GM12874 (cell line): ENCODE data around the gene DCAF7.

Experiments used
- TF ChIP-seq, protein P1 (sequence below): IDR thresholded peaks from 2 replicates; pipeline ENCODE4 v1.5.1; 2011; ENCODE audit warnings: low read depth, mild to moderate bottlenecking, control low read depth, low read length, moderate library complexity; ENCODE audit not compliant: insufficient read depth

Gene DCAF7

DNA sequence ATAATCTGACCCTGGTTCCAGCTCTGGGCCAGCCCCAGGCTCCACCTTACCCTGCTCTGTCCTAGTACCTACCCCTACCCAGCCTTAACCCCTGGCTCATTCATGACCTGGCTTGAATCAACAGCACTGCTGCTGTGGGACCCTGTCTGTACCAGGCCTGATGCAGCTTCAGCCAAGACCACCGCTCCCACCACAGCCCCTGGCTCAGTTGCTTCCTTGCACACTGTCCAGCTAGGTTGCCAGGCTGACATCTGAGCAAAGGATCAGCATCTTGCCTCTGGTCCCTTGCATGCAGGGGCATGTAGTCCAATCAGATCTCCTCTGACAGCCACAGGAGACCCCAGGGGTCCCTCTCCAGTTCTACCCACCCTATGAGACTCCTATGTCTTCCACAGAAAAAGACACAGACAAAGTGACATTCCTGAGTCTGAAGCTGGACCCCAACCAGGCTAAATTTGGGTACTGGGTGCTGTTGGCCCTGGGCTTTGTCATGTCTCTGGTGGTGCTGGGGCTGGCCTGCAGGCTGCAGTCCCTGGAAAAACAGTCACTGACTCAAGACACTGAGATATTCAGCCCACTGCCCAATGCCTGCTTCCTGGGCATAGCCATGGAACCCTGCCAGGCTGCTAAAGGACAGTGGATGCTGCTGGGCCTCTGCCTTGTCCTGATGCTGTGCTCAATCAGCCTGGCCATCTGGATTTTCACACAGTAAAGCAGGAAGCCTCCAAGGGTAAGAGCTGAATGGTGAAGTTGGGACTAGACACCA, 31.0 kb upstream of the DCAF7 start:
- TF ChIP-seq, protein P1, sequence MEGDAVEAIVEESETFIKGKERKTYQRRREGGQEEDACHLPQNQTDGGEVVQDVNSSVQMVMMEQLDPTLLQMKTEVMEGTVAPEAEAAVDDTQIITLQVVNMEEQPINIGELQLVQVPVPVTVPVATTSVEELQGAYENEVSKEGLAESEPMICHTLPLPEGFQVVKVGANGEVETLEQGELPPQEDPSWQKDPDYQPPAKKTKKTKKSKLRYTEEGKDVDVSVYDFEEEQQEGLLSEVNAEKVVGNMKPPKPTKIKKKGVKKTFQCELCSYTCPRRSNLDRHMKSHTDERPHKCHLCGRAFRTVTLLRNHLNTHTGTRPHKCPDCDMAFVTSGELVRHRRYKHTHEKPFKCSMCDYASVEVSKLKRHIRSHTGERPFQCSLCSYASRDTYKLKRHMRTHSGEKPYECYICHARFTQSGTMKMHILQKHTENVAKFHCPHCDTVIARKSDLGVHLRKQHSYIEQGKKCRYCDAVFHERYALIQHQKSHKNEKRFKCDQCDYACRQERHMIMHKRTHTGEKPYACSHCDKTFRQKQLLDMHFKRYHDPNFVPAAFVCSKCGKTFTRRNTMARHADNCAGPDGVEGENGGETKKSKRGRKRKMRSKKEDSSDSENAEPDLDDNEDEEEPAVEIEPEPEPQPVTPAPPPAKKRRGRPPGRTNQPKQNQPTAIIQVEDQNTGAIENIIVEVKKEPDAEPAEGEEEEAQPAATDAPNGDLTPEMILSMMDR: no peak

DNA sequence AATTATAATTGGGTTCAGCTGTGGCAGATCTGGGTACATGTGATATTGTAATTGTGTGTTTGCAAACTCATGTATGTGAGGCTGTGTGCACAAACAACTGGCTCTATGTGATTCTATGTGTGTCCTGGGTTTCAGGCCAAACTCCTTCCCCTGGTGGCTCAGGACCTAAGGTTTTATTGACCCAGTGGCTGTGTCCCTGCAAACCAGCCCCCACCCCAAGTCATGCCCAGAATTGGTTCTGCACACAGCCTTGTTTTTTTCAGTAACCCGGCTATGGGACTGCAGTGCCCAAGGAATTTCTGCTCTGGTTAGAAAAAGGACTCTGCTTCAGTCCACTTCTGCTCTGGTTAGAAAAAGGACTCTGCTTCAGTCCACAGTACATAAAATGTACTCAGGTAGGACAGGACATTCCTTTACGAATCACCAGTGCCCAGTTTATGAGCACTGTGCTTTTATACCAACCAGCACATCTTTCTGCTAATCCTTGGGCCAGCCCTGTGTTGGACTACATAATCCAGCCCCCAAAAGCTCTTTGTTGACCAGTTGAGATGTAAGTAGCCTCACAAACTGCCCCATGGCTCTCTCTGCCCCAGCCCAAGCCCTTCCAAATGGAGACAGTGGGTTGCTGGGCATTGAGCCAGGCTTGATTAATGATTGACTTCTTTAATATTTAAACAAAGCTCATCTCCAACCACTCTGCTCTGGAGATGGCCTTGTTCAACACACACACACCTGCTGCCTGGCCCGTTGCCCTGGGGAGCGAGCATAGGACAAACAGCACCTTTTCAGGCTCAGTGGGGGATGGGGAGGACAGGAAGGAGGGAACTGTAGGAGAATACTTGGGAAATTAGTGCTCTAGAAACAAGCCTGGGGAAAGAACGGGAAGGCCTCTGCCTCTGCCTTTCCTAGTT, 30.1 kb upstream of the DCAF7 start:
- TF ChIP-seq, protein P1: no peak

DNA sequence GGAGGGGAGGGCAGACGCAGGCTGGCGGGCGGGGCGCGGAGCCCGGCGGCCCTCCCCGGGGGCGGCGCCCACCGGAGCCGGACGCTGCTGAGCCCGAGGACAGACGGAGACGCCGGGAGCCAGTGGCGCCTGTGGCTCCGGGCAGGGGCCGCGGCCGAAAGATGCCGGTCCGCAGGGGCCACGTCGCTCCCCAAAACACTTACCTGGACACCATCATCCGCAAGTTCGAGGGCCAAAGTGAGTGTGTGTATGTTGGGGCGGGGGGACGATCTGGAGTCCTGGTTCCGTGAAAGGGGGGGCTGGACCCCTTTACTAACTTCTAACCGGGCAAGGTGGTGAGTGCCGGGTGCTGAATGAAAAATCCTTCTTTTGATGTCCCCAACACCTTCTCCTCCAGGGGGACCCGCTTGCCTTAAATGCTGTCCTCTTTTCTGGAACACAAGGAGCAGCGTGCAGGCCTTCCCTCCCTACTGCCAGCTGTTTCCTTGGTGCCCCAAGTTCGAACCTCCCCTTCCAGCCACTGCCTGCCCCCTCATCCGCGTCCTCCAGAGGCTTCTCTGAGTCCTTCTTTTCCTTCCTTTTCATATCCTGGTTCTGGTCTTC, 26.9 kb upstream of the DCAF7 start, which contains the start of gene KCNH6:
TSS of gene KCNH6 (plus strand) at position 106 of the 603 bp plus-strand sequence. CDS start at position 162, 56 bp downstream.
- TF ChIP-seq, protein P1: no peak

DNA sequence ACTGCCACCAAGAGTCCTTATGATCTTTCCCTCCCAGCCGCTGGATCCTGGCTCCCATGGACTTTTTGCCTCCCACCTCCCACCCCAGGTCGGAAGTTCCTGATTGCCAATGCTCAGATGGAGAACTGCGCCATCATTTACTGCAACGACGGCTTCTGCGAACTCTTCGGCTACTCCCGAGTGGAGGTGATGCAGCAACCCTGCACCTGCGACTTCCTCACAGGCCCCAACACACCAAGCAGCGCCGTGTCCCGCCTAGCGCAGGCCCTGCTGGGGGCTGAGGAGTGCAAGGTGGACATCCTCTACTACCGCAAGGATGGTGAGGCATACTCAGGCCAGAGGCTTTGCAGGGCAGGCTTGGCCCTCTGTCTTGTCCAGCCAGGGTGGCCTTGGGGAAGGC, 26.2 kb upstream of the DCAF7 start:
- TF ChIP-seq, protein P1: no peak

DNA sequence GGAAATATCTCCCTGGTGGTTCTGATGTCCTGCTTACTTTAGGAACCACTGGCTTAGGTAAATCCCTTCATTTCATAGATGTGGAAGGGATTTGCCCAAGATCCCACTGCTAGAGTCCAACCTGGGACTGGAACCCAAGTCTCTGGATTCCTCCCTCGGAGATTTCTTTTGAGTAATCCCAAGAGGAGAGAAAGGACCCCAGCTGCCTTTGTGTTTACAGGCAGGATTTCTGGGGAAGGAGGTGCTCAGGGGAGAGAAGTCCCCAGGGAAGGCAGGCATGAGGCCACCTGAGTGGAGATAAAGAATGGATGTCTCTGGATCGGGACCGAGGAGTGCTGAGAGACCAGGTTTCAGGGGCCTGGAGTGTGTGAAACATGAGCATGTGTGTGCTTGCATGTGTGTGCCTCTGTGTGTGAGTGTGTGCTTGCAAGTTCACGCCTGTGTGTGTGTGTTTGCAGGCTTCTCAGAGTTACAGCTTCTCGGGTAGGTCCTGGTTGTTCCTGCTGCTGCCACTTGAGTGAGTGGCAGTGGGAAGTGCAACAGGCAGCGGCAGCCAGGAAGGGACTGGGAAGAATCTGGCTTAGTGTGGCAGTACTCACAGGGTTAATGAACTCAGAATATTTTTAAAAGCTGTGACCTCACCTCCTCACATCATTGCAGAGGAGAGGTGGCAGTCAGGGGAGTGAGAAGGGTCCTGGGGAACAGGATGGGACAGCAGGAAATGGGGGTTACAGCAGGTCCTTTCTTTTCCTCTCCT, 24.9 kb upstream of the DCAF7 start:
- TF ChIP-seq, protein P1: no peak

DNA sequence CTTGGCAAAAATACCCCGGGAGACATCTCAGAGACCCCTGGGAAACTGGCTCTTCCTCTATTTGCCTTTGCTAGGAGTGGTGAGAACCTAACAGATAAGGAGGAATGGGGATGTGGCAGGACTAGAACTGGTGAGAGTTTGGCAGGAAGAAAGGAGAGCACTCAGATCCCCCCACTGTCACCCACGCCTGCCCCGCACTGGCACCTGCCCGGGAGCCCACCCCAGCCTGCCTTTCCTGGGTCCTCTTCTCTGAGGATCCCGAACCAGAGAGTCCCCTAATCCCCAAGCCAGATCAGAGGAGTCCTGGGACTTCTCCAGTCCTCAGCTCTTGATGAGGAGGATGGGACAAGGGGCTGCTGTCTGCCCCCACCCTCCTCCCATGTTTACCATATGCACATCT, 23.4 kb upstream of the DCAF7 start:
- TF ChIP-seq, protein P1: no peak
